AG09309 (cell line): Measurements from ENCODE around the gene TSC1.

Experiments
- DNase-seq: peaks from one replicate; pipeline ENCODE4 v3.0.0-alpha.2; 2010; ENCODE audit warnings: low read depth
- H3K4me3 ChIP-seq: 2 replicates; pipeline ENCODE4 v1.5.1; 2011; ENCODE audit warnings: mild to moderate bottlenecking, low read depth, low read length, moderate library complexity; ENCODE audit not compliant: control insufficient read depth
- CTCF ChIP-seq: IDR thresholded peaks from 2 replicates; pipeline ENCODE4 v1.5.1; 2011; ENCODE audit warnings: mild to moderate bottlenecking, low read depth, low read length, inconsistent platforms; ENCODE audit not compliant: insufficient read depth, control insufficient read depth; ENCODE audit errors: missing control alignments

TSC1 gene

GRCh38 chr9:132885720-132886333 lies 58.6 kb downstream of the TSC1 start:
- TF ChIP-seq CTCF, result no peak
- H3K4me3 ChIP-seq, result no peak overlapping the region
- no peak for DNase-seq

GRCh38 chr9:132883349-132884294 lies 60.8 kb downstream of the TSC1 start:
- no peak for DNase-seq
- H3K4me3 ChIP-seq, result no peak overlapping the region
- no peak for TF ChIP-seq CTCF

DNA sequence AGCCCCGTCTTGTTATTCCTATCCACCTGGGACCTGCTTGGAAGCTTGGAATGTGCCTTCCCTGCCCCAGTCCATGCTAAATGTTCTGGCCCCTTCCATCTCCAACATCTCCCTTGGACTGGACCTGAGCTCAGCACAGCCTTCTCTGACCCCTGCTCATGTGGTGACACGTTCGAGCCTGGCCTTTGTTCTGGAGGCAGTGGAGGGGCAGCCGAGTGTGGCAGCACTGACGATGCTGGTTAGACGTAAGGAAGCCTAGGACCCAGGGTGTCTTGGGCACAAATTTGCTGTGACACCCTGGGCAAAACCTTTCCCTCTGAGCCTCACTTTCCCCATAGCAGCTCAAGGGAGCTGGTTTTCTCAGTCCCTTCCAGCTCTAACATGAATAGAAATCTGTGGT lies 61.8 kb downstream of the TSC1 start:
- no peak for DNase-seq
- no peak for TF ChIP-seq CTCF
- H3K4me3 ChIP-seq, result no peak overlapping the region

GRCh38 chr9:132881826-132882225 lies 62.6 kb downstream of the TSC1 start:
- TF ChIP-seq CTCF, result no peak
- H3K4me3 ChIP-seq, result no peak overlapping the region
- no peak for DNase-seq

DNA sequence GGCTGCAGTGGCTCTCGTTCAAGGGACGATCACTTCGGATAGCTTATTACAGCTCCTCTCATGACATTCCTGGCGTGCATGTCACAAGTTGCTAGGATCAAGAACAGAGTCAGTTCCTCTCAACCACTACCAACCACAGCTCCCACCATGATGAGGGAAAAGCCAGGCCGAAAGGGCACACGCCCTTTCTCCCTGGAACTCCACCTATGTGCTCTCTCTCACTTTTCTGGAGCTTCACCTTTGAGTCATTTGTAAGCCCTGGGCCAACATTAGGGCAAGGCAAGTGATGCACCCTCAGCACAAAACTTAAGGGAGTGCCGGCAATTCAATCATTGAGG lies 64.1 kb downstream of the TSC1 start:
- TF ChIP-seq CTCF, result no peak

GRCh38 chr9:132879457-132880323 lies 64.7 kb downstream of the TSC1 start:
- DNase-seq, result no peak
- TF ChIP-seq CTCF, result no peak
- no peak overlapping the region for H3K4me3 ChIP-seq

More for the DNA sequence above, 64.1 kb downstream of the TSC1 start:
- no peak overlapping the region for H3K4me3 ChIP-seq
- DNase-seq, result no peak
